Stomach (tissue), 4 donors: ENCODE data around the gene JDP2.

ENCODE experiments used
- CTCF ChIP-seq, 7 experiments: fragments of 450-650 bp in 4 of 7; fragments of 200-600 bp in 3 of 7; sonication (generic) in 3 of 7; IDR thresholded peaks; one replicate each; pipeline ENCODE4 v1.5.1; 2016 to 2019; ENCODE audit warnings: antibody characterized with exemption in 7 of 7, control low read depth in 2 of 7, mild to moderate bottlenecking in 1 of 7
- POLR2AphosphoS5 ChIP-seq, 3 donors: sonication (generic); formaldehyde crosslinking; IDR thresholded peaks; one replicate each; pipeline ENCODE4 v1.6.1; 2016; ENCODE audit warnings: antibody characterized with exemption in 3 of 3

GRCh38 chr14:75439989-75440388 is 12.2 kb downstream of the JDP2 start:
- no peak for TF ChIP-seq CTCF (IDR thresholded peaks at IDR 0.05)
- no peak for TF ChIP-seq POLR2AphosphoS5 (IDR thresholded peaks at IDR 0.05)
